ENCODE measurements around the gene RPUSD4. TPM values are rescaled to one million over a fixed set of nuclear protein-coding genes. Genes with fewer than 3 reads are reported as not detected.

Gene RPUSD4
- total RNA-seq, 1 donor from 2014 or later = 22.0 TPM

DNA sequence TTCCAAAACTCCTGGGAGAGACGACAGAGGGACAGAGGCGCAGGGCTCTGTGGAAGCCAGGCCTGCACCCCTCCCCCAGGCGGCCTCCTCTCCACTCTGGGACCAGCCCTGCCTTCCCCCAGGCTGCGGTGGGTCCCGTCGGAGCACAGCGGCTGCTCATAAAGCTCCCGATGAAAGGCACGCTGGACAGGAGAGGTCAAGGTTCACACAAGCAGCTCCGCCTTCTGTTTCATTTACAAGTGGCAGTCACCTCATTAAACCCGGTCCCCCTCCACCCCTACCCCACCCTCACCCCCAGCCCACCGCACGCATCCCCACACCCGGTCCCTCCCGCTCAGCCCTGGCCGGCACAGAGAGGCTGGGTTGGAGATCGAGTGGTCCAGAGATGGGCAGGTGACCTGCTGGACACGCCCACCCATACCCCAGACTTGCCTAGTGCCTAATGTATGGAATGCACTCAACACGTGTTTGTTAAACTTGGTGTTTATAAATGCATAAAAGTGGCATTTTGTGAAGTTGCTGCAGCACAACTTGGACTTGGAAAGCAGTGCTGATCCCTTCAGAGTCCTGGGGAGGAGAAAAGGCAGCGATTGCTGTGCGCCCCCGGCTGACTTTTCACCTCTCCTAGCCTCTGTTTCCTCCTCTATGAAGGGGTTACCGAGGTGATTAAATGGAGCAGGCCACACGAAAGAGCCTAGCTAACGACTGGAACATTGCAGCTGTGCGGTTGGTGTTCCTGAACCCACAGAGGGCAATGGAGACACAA lies 26.0 kb downstream of the RPUSD4 start:
- no peak for DNase-seq (ENCODE audit: low read depth in 2 of 2)

GRCh38 chr11:126182787-126183445 lies 28.5 kb downstream of the RPUSD4 start:
- DNase-seq (ENCODE audit: low read depth in 2 of 2) = no peak

DNA sequence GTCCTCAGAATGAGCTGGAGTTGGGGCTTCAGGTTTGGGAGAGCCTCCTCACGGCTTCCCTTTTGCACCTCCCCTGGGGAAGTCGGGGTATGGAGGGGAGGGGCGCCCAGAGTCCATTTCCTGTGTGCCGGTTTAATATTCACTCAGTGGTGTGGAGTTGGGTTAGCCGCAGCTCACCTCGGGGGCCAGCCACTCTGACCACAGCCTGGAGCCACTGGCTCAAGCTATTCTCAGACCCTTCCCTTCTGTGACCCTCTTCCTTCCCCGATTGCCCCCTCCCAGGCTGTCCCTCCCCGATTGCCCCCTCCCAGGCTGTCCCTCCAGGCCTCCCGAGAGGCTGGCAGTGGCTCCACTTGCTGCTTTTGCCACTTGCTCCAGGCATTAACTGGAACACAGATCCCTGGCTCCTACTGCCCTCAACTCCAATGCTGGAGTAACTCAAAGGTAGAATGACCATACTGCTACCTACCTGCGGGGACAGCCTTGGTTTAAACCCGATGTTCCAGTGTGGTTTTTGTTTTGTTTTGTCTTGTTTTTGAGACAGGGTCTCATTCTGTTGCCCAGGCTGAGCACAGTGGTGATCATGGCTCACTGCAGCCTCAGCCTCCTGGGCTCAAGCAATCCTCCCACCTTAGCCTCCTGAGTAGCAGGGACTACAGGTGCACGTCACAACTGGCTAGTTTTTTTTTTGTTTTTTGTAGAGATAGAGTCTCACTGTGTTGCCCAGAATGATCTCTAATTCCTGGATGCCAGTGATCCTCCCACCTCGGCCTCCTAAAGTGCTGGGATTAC lies 29.3 kb downstream of the RPUSD4 start:
- DNase-seq (ENCODE audit: low read depth in 2 of 2) = no peak

DNA sequence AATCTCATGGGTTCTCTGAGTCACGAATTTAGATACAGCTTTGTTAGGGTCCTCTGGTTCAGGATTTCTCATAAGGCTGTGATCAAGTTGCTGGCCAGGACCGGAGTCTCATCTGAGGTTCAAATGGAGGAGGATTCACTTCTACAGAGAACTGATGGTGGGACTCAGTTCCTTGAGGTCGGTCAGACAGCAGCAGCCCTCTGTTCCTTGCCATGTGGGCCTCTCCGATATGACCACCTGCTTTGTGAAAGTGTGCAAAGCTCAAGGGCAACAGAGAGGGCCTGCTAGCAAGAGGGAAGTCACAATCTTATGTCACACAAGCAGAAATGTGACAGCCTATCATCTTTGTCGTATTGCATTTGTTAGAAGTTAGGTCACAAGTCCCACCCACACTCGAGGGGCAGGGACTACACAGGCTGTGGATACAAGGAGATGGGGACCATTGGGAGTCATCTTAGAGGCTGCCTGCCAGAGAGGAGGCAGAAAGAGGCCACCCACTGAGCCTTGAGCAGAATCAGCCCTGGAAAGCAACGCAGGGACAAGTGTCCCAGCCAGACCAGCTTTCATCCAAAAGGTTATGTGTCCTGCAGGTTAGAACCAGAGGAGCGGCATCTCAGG lies 34.5 kb downstream of the RPUSD4 start:
- no peak for DNase-seq (ENCODE audit: low read depth in 2 of 2)

- DNase-seq (ENCODE audit: low read depth in 2 of 2) = peak; percentile 9 to 47
These were observed 36.1 kb downstream of the RPUSD4 start for GRCh38 chr11:126175393-126175792.

DNA sequence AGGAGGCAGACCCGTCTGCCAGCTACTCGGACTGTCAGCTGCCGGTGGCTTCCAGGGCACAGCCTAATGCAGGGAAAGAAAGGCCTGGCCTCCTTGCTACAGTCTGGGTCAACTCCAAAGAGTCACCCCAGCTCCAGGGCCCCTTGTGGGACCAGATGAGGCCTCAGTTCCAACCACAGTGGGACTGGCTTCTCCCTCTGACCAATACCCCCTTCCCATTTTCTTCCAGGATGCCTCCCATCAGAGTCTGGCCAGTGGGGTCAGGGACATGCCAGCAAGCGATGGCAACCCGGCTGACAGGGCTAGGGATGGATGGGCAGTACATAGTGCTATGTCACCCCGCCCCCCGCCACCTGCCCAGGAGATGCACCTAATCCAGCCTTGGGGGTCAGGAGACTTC lies 36.6 kb downstream of the RPUSD4 start:
- DNase-seq (ENCODE audit: low read depth in 2 of 2) = no peak

GRCh38 chr11:126173257-126173656 lies 38.2 kb downstream of the RPUSD4 start:
- no peak for DNase-seq (ENCODE audit: low read depth in 2 of 2)

DNA sequence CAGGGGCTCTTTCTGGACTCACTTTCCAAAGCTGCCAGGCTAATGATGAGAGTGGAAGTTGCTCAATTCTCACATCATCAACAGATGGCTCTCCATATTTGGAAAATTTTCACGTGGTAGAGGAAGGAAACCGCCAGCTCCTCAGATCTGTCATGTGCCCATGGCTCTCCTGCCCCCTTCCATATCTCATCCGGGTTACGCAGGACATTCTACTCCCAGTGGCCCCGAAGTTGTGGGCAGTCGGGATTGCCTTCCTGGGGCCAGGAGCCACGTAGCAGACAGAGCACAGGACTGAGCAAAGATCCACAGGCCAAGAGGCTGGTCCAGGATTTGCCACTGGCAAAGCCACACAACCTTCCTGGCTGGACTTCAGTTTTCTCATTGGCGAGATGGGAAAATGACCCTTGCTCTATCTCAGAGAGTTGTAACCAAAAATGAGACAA lies 38.8 kb downstream of the RPUSD4 start:
- DNase-seq (ENCODE audit: low read depth in 2 of 2) = peak; percentile 23 to 47

DNA sequence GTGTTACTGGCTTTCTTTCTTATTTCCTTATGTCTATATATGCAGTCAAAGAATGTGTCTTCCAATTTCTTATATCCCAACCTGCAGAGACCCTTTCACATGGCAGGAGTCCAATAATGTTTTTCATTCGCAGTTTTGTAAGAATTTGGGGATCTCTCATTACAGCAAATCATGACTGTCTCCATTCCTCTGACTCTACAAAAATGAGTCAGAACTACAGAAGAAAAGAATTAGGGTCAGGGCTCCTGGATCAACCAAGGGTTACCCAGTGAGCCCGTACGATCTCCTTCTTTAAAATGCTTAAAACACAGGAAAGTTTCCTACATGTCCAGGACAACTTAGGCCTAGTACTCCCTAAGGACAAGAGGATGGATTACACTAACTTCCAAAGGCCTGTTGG lies 42.2 kb downstream of the RPUSD4 start:
- DNase-seq (ENCODE audit: low read depth in 2 of 2) = no peak

GRCh38 chr11:126167488-126167887 lies 44.0 kb downstream of the RPUSD4 start:
- no peak for DNase-seq (ENCODE audit: low read depth in 2 of 2)

DNA sequence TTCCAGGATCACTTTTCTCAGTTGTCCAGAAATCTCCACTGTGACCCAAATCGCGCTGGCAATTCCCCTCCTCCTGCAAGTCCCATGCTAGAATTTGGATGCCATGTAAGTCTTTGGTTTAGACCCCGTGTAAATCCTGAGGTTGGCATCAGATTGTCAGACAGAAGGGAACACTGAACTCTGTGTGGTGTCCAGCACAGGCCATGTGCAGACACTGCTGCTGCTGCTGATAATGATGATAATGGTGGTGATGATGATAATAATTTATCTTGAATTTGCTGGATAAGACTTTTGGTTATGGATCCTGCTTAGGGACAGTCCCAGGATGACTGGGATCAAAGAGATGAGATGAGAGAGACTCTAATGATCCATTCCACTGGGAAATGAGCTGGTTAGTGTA lies 45.0 kb downstream of the RPUSD4 start:
- DNase-seq (ENCODE audit: low read depth in 2 of 2) = no peak

DNA sequence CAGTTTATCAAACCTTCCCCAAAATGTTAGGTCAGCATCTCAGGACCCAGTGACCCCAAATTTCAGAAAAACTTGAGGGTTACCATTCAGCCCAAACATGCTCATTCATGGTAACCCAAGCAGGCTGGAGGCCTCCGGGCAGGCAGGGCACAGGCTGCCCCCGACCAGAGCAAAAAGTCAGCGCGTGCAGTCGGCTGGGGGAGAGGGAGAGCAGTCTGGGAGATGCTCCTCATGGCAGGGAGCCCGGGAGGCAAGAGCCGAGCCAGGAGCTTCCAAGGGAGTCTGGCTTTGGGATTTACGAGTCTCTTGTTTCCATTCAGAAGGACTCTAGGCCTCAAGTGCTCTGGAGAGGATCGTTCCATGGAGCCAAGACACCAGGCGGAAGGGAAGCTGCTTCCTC lies 45.7 kb downstream of the RPUSD4 start:
- no peak for DNase-seq (ENCODE audit: low read depth in 2 of 2)

- DNase-seq (ENCODE audit: low read depth in 2 of 2) = no peak
These were observed 46.1 kb downstream of the RPUSD4 start for GRCh38 chr11:126165311-126165720.

DNA sequence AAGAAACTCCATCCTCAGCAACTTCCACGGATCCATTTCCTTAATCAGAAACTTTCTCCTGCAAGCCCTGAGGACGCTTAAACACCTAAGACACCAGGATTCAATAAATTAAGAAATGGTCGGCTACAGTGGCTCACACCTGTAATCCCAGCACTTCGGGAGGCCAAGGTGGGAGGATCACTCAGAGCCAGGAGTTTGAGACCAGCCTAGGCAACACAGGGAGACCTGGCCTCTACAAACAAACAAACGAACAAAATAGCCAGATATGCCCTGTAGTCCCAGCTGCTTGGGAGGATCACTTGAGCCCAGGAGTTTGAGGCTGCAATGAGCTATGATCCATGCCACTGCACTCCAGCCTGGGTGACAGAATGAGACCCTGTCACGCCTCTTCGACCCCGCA lies 46.7 kb downstream of the RPUSD4 start:
- DNase-seq (ENCODE audit: low read depth in 2 of 2) = no peak

DNA sequence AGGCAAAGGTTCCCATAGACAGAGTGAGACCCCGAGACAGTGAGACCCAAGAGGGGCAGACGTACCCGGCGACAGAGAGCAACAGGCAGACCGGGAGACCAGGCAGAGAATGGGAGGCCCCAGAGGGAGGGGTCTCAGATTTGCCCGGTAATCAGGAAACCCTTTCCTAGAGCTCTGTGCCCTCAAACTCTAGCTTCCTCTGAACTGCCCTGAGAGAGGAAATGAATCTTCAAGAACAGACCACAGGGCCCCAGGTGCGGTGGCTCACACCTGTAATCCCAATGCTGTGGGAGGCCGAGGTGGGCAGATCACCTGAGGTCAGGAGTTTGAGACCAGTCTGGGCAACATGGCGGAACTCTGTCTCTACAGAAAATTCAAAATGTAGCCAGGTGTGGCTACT lies 47.7 kb downstream of the RPUSD4 start:
- no peak for DNase-seq (ENCODE audit: low read depth in 2 of 2)

- peak in 1 of 2 donors; percentile 16 for DNase-seq (ENCODE audit: low read depth in 2 of 2)
These were observed 48.3 kb downstream of the RPUSD4 start for GRCh38 chr11:126163074-126163700.

DNA sequence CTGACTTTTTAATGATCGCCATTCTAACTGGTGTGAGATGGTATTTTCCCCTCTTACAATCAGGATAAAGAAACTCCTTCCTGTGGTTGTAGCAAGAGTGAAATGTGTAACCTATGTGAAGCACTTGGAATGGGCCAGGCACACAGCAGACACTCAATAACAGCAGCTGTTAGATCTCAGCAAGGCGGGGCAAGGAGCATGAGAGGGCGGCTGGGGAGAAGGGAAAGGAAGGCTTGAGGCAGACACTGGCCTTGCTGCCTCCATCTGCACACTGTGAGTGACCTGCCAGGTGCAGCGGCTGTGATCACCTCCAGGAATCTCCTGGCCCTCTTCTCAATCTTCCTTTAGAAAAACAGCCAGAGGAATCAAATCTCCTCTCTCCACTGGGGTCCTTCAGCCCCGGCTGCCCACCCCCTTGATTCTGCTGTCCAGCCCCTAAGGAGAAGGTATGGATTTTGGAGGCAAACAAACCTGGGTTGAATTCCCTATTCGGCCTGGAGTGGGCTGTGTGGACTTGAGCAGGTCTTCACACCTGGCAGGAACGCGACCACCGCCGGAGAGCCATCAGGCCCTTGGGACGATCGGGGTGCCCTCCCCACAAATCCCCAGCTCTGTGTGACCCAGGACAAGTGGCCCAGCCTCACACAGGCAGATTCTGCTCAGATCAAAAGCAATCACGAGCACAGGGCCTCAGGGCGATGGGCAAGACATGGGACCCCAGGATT lies 49.0 kb downstream of the RPUSD4 start:
- no peak for DNase-seq (ENCODE audit: low read depth in 2 of 2)

DNA sequence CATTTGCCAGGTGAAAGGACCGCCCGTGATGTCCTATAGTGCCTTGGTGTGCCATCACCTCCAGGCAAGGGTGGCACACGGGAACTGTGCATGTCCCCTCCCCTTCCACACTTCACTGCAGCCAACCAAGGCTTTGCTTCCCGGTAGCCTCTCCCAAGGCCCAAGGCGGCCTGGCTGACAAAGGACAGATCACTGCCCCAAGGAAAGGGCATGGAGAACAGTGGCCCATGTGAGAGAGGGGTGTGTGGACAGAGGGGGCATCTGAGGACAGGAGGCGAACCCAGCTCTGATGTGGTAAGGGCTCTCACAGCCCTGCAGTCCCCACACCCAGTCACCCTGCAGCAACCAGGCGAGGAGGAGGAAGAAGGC lies 50.4 kb downstream of the RPUSD4 start:
- DNase-seq (ENCODE audit: low read depth in 2 of 2) = no peak

DNA sequence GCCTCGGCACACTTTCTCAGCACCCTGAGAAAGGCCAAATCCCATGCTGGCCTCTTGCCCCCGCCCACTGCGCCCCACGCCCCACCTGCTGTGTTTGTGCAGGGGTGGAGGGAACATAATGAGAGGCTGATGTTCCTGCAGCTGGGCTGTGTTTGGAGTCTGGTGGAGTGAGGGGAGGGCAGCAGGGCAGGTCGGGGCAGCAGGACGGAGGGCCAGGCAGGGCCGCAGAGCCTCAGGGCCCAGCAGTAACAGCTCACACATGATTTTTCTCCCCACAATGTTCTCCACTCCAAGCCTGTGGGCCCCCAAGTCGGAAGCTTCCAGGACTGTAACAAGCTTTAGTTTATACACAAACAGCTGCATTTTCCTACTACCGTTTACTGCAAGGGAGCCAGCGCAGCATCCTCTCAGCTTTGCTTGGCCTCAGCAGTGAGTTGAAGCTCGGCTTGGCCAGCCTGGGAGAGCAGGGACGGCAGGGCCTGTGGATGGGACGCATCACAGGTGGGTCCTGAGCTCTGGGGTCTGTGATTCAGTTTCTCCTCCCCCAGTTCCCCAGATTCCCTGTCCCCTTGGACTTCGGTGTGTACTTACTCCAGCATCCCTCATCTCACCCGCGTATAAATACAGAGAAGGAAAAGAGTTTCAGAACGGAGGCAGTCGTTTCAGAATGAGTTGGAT lies 51.0 kb downstream of the RPUSD4 start:
- no peak for DNase-seq (ENCODE audit: low read depth in 2 of 2)

DNA sequence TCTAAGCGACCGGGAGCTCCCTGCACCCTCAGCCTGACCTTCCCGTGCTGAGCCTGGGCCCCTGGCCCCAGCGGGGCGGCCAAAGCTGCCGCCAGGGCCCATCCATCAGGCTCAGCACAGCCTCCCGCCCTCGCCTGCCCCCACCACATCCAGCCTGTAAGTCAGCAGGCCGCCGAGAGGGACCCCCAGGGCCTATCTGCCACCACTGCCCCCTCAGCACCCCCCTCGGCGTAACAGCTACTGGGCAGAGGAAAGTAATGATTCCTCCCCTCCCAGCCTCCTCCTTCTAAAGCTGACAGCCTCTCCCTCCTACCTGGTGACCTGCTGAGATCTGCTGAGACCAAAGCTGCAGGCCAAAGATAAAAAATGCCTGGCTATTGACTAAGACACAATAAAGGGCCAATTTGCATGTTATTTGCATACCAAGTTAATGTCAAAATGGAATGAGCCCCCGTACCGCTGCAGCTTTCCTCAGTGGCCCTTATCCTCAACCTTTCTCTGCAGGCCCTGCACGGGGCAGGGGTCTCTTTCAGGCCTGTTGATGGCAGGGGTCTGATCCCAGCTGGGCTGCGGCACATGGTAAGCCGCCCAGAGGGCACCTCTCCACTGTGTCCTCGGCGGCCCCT lies 51.6 kb downstream of the RPUSD4 start:
- no peak for DNase-seq (ENCODE audit: low read depth in 2 of 2)

Data from lung microvascular endothelial cell (primary cell).